Activated T-cell treated with anti-CD3 and anti-CD28 coated beads, Interleukin-2, amount 50 U/mL, for 4 hours (primary cell): ENCODE data around the gene JAKMIP1. TPM values are rescaled to one million over a fixed set of nuclear protein-coding genes. Genes with fewer than 3 reads are reported as not detected.

ENCODE experiments used
- ATAC-seq, 2 donors: fragments of 200-7000 bp; cut with Tn5 transposase; one replicate each; pipeline ENCODE4 v1.10.0; 2021
- DNase-seq: peaks from one replicate; pipeline ENCODE4 v3.0.0-alpha.2; 2020
- H3K27me3 Mint-ChIP-seq: one replicate; pipeline ENCODE4 v1.8.0; 2021; ENCODE audit warnings: low read depth, mixed read lengths
- H3K36me3 Mint-ChIP-seq: one replicate; pipeline ENCODE4 v1.8.0; 2022; ENCODE audit warnings: mixed read lengths; ENCODE audit not compliant: insufficient read depth
- H3K4me1 Mint-ChIP-seq: one replicate; pipeline ENCODE4 v1.8.0; 2021; ENCODE audit warnings: low read depth, mixed read lengths
- H3K4me3 Mint-ChIP-seq: one replicate; pipeline ENCODE4 v1.8.0; 2021; ENCODE audit warnings: mild to moderate bottlenecking, moderate library complexity, mixed read lengths
- H3K9me3 Mint-ChIP-seq: one replicate; pipeline ENCODE4 v1.8.0; 2021; ENCODE audit warnings: mixed read lengths
- total RNA-seq, 3 donors: library from RNA; stranded (reverse); gene quantifications; one replicate each; pipeline ENCODE4 v1.2.1, GENCODE V29; 2021

JAKMIP1 gene
- total RNA-seq, 3 donors from 2014 or later: 1.1 to 3.7 (median 3.3) TPM

GRCh38 chr4:6071191-6071958 is 129.0 kb downstream of the JAKMIP1 start:
- Mint-ChIP-seq H3K4me3 (no peak overlapping the region), H3K27me3 (peaks cover 3% of the 10 kb centered on the region), H3K4me1 (no peaks in the 10 kb centered on the region), H3K9me3 (no peaks in the 10 kb centered on the region), H3K36me3 (peaks cover 2% of the 10 kb centered on the region)
- no peak for DNase-seq
- ATAC-seq: no peak

GRCh38 chr4:6069845-6070709 is 130.3 kb downstream of the JAKMIP1 start:
- H3K4me3 Mint-ChIP-seq: no peak overlapping the region
- H3K4me1 Mint-ChIP-seq: no peaks in the 10 kb centered on the region
- ATAC-seq: no peak
- peaks cover 3% of the 10 kb centered on the region for H3K27me3 Mint-ChIP-seq
- no peaks in the 10 kb centered on the region for H3K9me3 Mint-ChIP-seq
- DNase-seq: no peak
- peaks cover 2% of the 10 kb centered on the region for H3K36me3 Mint-ChIP-seq

- no peaks in the 10 kb centered on the region for H3K9me3 Mint-ChIP-seq
Observed at GRCh38 chr4:6068986-6069385, 131.4 kb downstream of the JAKMIP1 start.

GRCh38 chr4:6065934-6066590 is 134.3 kb downstream of the JAKMIP1 start:
- Mint-ChIP-seq H3K36me3 (peaks cover 6% of the 10 kb centered on the region), H3K4me1 (no peaks in the 10 kb centered on the region), H3K9me3 (no peaks in the 10 kb centered on the region)

More at GRCh38 chr4:6068986-6069385, 131.4 kb downstream of the JAKMIP1 start:
- Mint-ChIP-seq H3K4me3 (no peak overlapping the region), H3K36me3 (peaks cover 5% of the 10 kb centered on the region), H3K4me1 (no peaks in the 10 kb centered on the region), H3K27me3 (peaks cover 3% of the 10 kb centered on the region)
- no peak for DNase-seq
- ATAC-seq: no peak

GRCh38 chr4:6065166-6065565 is 135.2 kb downstream of the JAKMIP1 start:
- H3K4me3 Mint-ChIP-seq: no peak overlapping the region
- no peak for ATAC-seq
- DNase-seq: no peak
- H3K36me3 Mint-ChIP-seq: peaks cover 13% of the 10 kb centered on the region
- H3K27me3 Mint-ChIP-seq: peaks cover 3% of the 10 kb centered on the region
- H3K9me3 Mint-ChIP-seq: peaks cover 3% of the 10 kb centered on the region
- no peaks in the 10 kb centered on the region for H3K4me1 Mint-ChIP-seq

More at GRCh38 chr4:6065934-6066590, 134.3 kb downstream of the JAKMIP1 start:
- Mint-ChIP-seq H3K4me3 (no peak overlapping the region), H3K27me3 (peaks cover 3% of the 10 kb centered on the region)
- ATAC-seq (no peak), DNase-seq (no peak)

GRCh38 chr4:6064383-6064782 is 136.0 kb downstream of the JAKMIP1 start:
- no peak overlapping the region for H3K4me3 Mint-ChIP-seq
- DNase-seq (no peak), ATAC-seq (no peak)
- H3K9me3 Mint-ChIP-seq: peaks cover 5% of the 10 kb centered on the region
- H3K4me1 Mint-ChIP-seq: no peaks in the 10 kb centered on the region
- peaks cover 16% of the 10 kb centered on the region for H3K36me3 Mint-ChIP-seq
- peaks cover 3% of the 10 kb centered on the region for H3K27me3 Mint-ChIP-seq

GRCh38 chr4:6063684-6064083 is 136.7 kb downstream of the JAKMIP1 start:
- H3K9me3 Mint-ChIP-seq: peaks cover 8% of the 10 kb centered on the region
- H3K4me1 Mint-ChIP-seq: no peaks in the 10 kb centered on the region
- DNase-seq (no peak), ATAC-seq (no peak)
- H3K36me3 Mint-ChIP-seq: peaks cover 16% of the 10 kb centered on the region
- peaks cover 3% of the 10 kb centered on the region for H3K27me3 Mint-ChIP-seq
- no peak overlapping the region for H3K4me3 Mint-ChIP-seq

GRCh38 chr4:6062133-6062532 is 138.2 kb downstream of the JAKMIP1 start:
- Mint-ChIP-seq H3K4me3 (no peak overlapping the region), H3K4me1 (no peaks in the 10 kb centered on the region), H3K36me3 (peaks cover 19% of the 10 kb centered on the region), H3K9me3 (peaks cover 14% of the 10 kb centered on the region), H3K27me3 (no peaks in the 10 kb centered on the region)
- DNase-seq: no peak
- ATAC-seq: no peak

- H3K27me3 Mint-ChIP-seq: no peaks in the 10 kb centered on the region
- no peak overlapping the region for H3K4me3 Mint-ChIP-seq
- peaks cover 17% of the 10 kb centered on the region for H3K9me3 Mint-ChIP-seq
- H3K4me1 Mint-ChIP-seq: no peaks in the 10 kb centered on the region
- DNase-seq (no peak), ATAC-seq (no peak)
- peaks cover 18% of the 10 kb centered on the region for H3K36me3 Mint-ChIP-seq
Observed at GRCh38 chr4:6059375-6059805, 141.0 kb downstream of the JAKMIP1 start.

GRCh38 chr4:6058531-6059374 is 141.6 kb downstream of the JAKMIP1 start:
- H3K4me3 Mint-ChIP-seq: no peak overlapping the region
- no peaks in the 10 kb centered on the region for H3K4me1 Mint-ChIP-seq
- peaks cover 16% of the 10 kb centered on the region for H3K36me3 Mint-ChIP-seq
- no peak for ATAC-seq
- H3K27me3 Mint-ChIP-seq: no peaks in the 10 kb centered on the region
- no peak for DNase-seq
- H3K9me3 Mint-ChIP-seq: peaks cover 17% of the 10 kb centered on the region

- Mint-ChIP-seq H3K4me1 (no peaks in the 10 kb centered on the region), H3K36me3 (peaks cover 16% of the 10 kb centered on the region), H3K9me3 (peaks cover 17% of the 10 kb centered on the region), H3K27me3 (no peaks in the 10 kb centered on the region), H3K4me3 (no peak overlapping the region)
- ATAC-seq (no peak), DNase-seq (no peak)
Observed at GRCh38 chr4:6056976-6057766, 143.2 kb downstream of the JAKMIP1 start.

- H3K27me3 Mint-ChIP-seq: no peaks in the 10 kb centered on the region
- ATAC-seq: no peak
- H3K36me3 Mint-ChIP-seq: peaks cover 11% of the 10 kb centered on the region
- peaks cover 17% of the 10 kb centered on the region for H3K9me3 Mint-ChIP-seq
- DNase-seq: no peak
- no peak overlapping the region for H3K4me3 Mint-ChIP-seq
- no peaks in the 10 kb centered on the region for H3K4me1 Mint-ChIP-seq
Observed at GRCh38 chr4:6055436-6055835, 144.9 kb downstream of the JAKMIP1 start.

- Mint-ChIP-seq H3K4me3 (no peak overlapping the region), H3K27me3 (no peaks in the 10 kb centered on the region), H3K9me3 (peaks cover 13% of the 10 kb centered on the region), H3K36me3 (peaks cover 8% of the 10 kb centered on the region), H3K4me1 (no peaks in the 10 kb centered on the region)
- ATAC-seq (no peak), DNase-seq (no peak)
Observed at GRCh38 chr4:6055030-6055429, 145.3 kb downstream of the JAKMIP1 start.
